HEK293 (cell line): Measurements from ENCODE around the gene CENPT.

Experiments
- IKZF3 ChIP-seq: fragments of 450-650 bp; IDR thresholded peaks from 2 replicates; pipeline ENCODE4 v1.5.0; 2018; ENCODE audit warnings: missing biosample characterization, mild to moderate bottlenecking, missing genetic modification characterization, moderate library complexity
- KLF7 ChIP-seq: fragments of 450-650 bp; formaldehyde crosslinking; IDR thresholded peaks from 2 replicates; pipeline ENCODE4 v1.5.1; 2016; ENCODE audit warnings: missing biosample characterization, missing genetic modification characterization, borderline replicate concordance
- KLF8 ChIP-seq: fragments of 450-650 bp; formaldehyde crosslinking; IDR thresholded peaks from 2 replicates; pipeline ENCODE4 v1.5.1; 2016; ENCODE audit warnings: missing biosample characterization, missing genetic modification characterization
- RBAK ChIP-seq: fragments of 450-650 bp; formaldehyde crosslinking; IDR thresholded peaks from 2 replicates; pipeline ENCODE4 v1.5.1; 2016; ENCODE audit warnings: missing biosample characterization, missing genetic modification characterization
- SP2 ChIP-seq: fragments of 450-650 bp; formaldehyde crosslinking; IDR thresholded peaks from 2 replicates; pipeline ENCODE4 v1.5.1; 2016; ENCODE audit warnings: missing biosample characterization, missing genetic modification characterization
- TSHZ1 ChIP-seq: fragments of 450-650 bp; formaldehyde crosslinking; IDR thresholded peaks from 2 replicates; pipeline ENCODE4 v1.5.1; 2016; ENCODE audit warnings: missing biosample characterization, missing genetic modification characterization, borderline replicate concordance
- WT1 ChIP-seq: fragments of 450-650 bp; formaldehyde crosslinking; IDR thresholded peaks from 2 replicates; pipeline ENCODE4 v1.5.1; 2016; ENCODE audit warnings: missing biosample characterization, missing genetic modification characterization
- YY2 ChIP-seq: fragments of 450-650 bp; formaldehyde crosslinking; IDR thresholded peaks from 2 replicates; pipeline ENCODE4 v1.5.1; 2016; ENCODE audit warnings: missing biosample characterization, missing genetic modification characterization
- ZBTB17 ChIP-seq: fragments of 450-650 bp; formaldehyde crosslinking; IDR thresholded peaks from 2 replicates; pipeline ENCODE4 v1.5.1; 2016; ENCODE audit warnings: missing biosample characterization, missing genetic modification characterization
- ZBTB20 ChIP-seq: fragments of 450-650 bp; formaldehyde crosslinking; IDR thresholded peaks from 2 replicates; pipeline ENCODE4 v1.5.1; 2016; ENCODE audit warnings: missing biosample characterization, missing genetic modification characterization
- ZBTB26 ChIP-seq: fragments of 450-650 bp; formaldehyde crosslinking; optimal IDR thresholded peaks from 2 replicates; pipeline ENCODE3; 2016; ENCODE audit warnings: missing biosample characterization, mild to moderate bottlenecking, missing genetic modification characterization
- ZBTB6 ChIP-seq: fragments of 450-650 bp; formaldehyde crosslinking; IDR thresholded peaks from 2 replicates; pipeline ENCODE4 v1.5.1; 2017; ENCODE audit warnings: missing biosample characterization, missing genetic modification characterization
- ZEB2 ChIP-seq: fragments of 450-650 bp; formaldehyde crosslinking; IDR thresholded peaks from 2 replicates; pipeline ENCODE4 v1.5.1; 2016; ENCODE audit warnings: missing biosample characterization, missing genetic modification characterization
- ZNF155 ChIP-seq: fragments of 450-650 bp; formaldehyde crosslinking; IDR thresholded peaks from 2 replicates; pipeline ENCODE4 v1.5.1; 2016; ENCODE audit warnings: missing biosample characterization, missing genetic modification characterization
- ZNF19 ChIP-seq: fragments of 450-650 bp; formaldehyde crosslinking; IDR thresholded peaks from 2 replicates; pipeline ENCODE4; 2016; ENCODE audit warnings: missing biosample characterization, missing genetic modification characterization, low read depth
- ZNF24 ChIP-seq: fragments of 450-650 bp; formaldehyde crosslinking; IDR thresholded peaks from 2 replicates; pipeline ENCODE4 v1.5.1; 2016; ENCODE audit warnings: missing biosample characterization, missing genetic modification characterization
- ZNF280D ChIP-seq: fragments of 450-650 bp; formaldehyde crosslinking; IDR thresholded peaks from 2 replicates; pipeline ENCODE4 v1.5.1; 2016; ENCODE audit warnings: missing biosample characterization, missing genetic modification characterization
- ZNF521 ChIP-seq: fragments of 450-650 bp; formaldehyde crosslinking; IDR thresholded peaks from 2 replicates; pipeline ENCODE4 v1.5.1; 2017; ENCODE audit warnings: missing biosample characterization, mild to moderate bottlenecking, missing genetic modification characterization
- ZNF549 ChIP-seq: fragments of 450-650 bp; IDR thresholded peaks from 2 replicates; pipeline ENCODE4 v1.5.1; 2018; ENCODE audit warnings: missing biosample characterization, missing genetic modification characterization, mild to moderate bottlenecking, inconsistent platforms, moderate library complexity
- ZNF580 ChIP-seq: fragments of 450-650 bp; formaldehyde crosslinking; IDR thresholded peaks from 2 replicates; pipeline ENCODE4 v1.5.1; 2016; ENCODE audit warnings: missing biosample characterization, missing genetic modification characterization
- ZNF626 ChIP-seq: fragments of 450-650 bp; sonication (Bioruptor Pico); formaldehyde crosslinking; IDR thresholded peaks from 2 replicates; pipeline ENCODE4 v1.5.1; 2018; ENCODE audit warnings: missing biosample characterization, missing genetic modification characterization, inconsistent platforms
- ZNF654 ChIP-seq: fragments of 450-650 bp; formaldehyde crosslinking; IDR thresholded peaks from 2 replicates; pipeline ENCODE4 v1.5.1; 2016; ENCODE audit warnings: low read depth, missing biosample characterization, missing genetic modification characterization
- ZNF660 ChIP-seq: fragments of 450-650 bp; IDR thresholded peaks from 2 replicates; pipeline ENCODE4 v1.5.1; 2018; ENCODE audit warnings: missing biosample characterization, mild to moderate bottlenecking, missing genetic modification characterization
- ZNF670 ChIP-seq: fragments of 450-650 bp; formaldehyde crosslinking; IDR thresholded peaks from 2 replicates; pipeline ENCODE4 v1.5.1; 2016; ENCODE audit warnings: missing biosample characterization, missing genetic modification characterization, low read depth
- ZNF701 ChIP-seq: fragments of 450-650 bp; formaldehyde crosslinking; IDR thresholded peaks from 2 replicates; pipeline ENCODE4 v1.5.1; 2016; ENCODE audit warnings: missing biosample characterization, missing genetic modification characterization
- ZSCAN18 ChIP-seq: fragments of 450-650 bp; formaldehyde crosslinking; IDR thresholded peaks from 2 replicates; pipeline ENCODE4 v1.5.1; 2016; ENCODE audit warnings: missing biosample characterization, missing genetic modification characterization
- ZSCAN30 ChIP-seq: fragments of 450-650 bp; IDR thresholded peaks from 2 replicates; pipeline ENCODE4 v1.5.1; 2018; ENCODE audit warnings: missing biosample characterization, mild to moderate bottlenecking, missing genetic modification characterization, moderate library complexity
- ZXDB ChIP-seq: fragments of 450-650 bp; formaldehyde crosslinking; IDR thresholded peaks from 2 replicates; pipeline ENCODE4 v1.5.1; 2016; ENCODE audit warnings: missing biosample characterization, missing genetic modification characterization

CENPT gene

GRCh38 chr16:67841816-67842508 lies 5.5 kb downstream of the CENPT start, which contains the start of gene THAP11 (continued):
- TF ChIP-seq TSHZ1 (tag by site-specific recombination) (no peak), YY2 (tag by site-specific recombination) (peak; percentile 57; the same call in 1 of the 2 replicates), ZBTB17 (peak; percentile 87), ZNF580 (no peak), ZNF670 (no peak), ZBTB26 (tag by site-specific recombination) (peak; percentile 53), ZNF654 (tag by site-specific recombination) (peak; percentile 2; the same call in 1 of the 2 replicates), ZBTB20 (peak; percentile 83), KLF7 (peak; percentile 70; the same call in 1 of the 2 replicates), KLF8 (peak; percentile 97), RBAK (tag by site-specific recombination) (no peak), ZSCAN30 (tag by site-specific recombination) (no peak), ZNF19 (tag by site-specific recombination) (no peak), ZNF521 (tag by site-specific recombination) (no peak), ZNF549 (tag by site-specific recombination) (no peak), ZNF24 (tag by site-specific recombination) (no peak), ZEB2 (tag by site-specific recombination) (peak; percentile 16; the same call in 1 of the 2 replicates), IKZF3 (tag by site-specific recombination) (no peak), WT1 (tag by site-specific recombination) (no peak), ZSCAN18 (no peak; the same call in 1 of the 2 replicates), ZNF155 (tag by site-specific recombination) (no peak), ZNF660 (tag by site-specific recombination) (no peak), ZNF701 (tag by site-specific recombination) (no peak), ZBTB6 (no peak), ZNF280D (no peak), ZXDB (peak; percentile 58), SP2 (tag by site-specific recombination) (peak; percentile 85), ZNF626 (peak; percentile 19; the same call in 1 of the 2 replicates)
